ENCODE results near the gene ADAMTSL3.
A peak's percentile ranks its signal among the peaks of the same experiment; 100 is the strongest.
"Not testable (repeated sequence)": the region's sequence is repeated elsewhere in the genome, so short reads cannot be mapped to it uniquely, and the experiment has no call there.

The ADAMTSL3 gene

DNA sequence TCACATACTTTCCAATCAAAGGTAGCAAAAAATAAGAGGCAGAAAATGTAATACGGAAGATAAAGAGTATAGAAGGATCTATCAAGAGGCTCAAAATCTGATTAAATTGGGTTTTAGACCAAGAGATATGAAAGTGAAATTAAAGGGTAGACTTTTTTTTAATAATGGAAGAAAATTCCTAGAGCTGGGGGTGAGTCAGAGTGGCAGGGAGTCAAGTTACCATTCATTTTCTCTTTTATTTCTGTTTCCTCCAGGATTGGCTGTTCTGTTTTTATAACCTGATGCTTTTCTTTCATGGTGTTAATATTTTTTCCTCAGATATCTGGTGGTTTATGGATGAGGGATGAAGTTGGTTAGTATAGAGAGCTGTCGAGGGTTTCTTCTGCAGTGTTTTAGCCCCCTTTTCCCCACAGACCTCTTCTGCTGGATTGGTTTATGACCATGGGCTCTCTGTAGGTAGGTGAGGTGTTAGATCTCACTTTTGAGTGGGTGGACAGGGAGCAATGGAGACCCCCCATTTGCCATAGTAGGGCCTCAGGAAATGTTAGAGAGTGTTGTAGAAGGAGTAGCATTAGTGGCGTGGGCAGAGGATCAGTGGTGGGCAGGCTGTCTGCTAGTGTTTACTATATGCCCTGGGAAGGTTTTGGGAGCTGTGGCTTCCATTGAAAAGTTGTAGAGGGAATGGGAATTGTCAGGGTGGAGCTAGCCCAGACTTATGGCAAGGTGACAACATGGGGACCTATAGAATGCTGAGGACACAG lies 380.1 kb downstream of the ADAMTSL3 start:
- DNase-seq (ENCODE audit: low spot score) = no peak

DNA sequence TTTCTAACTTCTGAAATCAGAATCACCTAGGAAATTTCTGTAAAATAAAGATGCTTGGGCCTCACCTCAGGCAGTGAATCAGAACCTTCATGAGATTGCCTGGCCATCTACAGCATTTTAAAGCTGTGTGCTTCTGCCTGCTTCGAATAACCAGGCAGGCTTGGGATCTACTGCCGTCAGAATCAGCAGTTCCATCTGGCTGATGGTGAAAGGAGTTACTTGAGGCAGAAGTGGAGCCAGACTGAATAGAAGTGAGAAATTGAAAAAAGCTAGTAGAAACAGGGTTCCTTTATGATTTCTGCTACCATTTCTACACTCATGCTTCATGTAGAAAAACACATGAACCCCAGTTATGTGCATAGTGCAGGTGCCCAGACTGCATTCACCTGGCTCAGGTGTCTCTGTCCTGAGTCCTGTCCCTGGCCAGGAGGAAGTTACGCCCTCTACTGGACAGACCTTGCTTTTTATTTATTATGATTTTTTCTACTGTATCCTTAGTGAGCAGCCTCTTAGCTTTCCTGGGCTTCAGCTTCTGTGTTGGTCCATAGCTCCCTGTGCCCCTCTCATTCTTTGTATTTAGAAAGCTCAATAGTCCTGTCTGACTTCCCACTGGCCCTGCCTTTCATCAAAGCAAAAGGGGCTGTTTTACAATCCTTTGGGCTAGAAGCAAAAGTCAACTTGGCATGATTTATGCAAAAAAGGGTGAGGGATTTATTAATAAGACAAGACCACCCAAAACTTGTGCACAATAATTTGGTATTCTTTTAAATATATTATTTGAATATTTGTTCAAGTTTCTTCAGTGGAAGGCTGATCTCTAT lies 380.9 kb downstream of the ADAMTSL3 start:
- peak; percentile 55 for DNase-seq (ENCODE audit: low spot score)

DNA sequence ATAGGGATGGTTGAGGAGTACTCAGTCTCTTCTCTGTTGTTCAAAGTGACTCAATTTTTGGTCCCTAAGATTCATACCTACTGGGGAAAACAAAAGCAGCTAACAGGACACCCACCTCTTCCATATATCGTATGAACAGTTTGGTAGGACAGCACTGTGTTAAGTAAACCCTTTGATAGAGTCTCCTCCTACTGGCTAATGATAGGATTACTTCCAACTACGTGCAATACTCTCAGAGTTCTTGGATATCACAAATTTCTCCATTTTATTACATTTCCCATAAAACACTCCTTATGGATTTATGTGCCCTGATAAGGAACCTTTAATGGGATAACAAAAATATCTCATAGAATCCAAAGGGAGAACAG lies 381.5 kb downstream of the ADAMTSL3 start:
- DNase-seq (ENCODE audit: low spot score) = peak; percentile 48

- no peak for DNase-seq (ENCODE audit: low spot score)
These were observed 383.4 kb downstream of the ADAMTSL3 start for GRCh38 chr15:84037301-84037700.

DNA sequence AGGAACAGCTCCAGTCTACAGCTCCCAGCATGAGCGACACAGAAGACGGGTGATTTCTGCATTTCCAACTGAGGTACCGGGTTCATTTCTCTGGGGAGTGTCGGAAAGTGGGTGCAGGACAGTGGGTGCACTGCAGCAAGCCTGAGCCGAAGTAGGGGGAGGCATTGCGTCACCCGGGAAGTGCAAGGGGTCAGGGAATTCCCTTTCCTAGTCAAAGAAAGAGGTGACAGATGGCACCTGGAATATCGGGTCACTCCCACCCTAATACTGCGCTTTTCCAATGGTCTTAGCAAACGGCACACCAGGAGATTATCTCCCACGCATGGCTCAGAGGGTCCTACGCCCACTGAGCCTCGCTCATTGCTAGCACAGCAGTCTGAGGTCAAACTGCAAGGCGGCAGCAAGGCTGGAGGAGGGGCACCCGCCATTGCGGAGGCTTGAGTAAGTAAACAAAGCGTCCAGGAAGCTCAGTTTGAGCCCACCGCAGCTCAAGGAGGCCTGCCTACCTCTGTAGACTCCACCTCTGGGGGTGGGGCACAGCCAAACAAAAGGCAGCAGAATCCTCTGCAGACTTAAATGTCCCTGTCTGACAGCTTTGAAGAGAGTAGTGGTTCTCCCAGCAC lies 388.6 kb downstream of the ADAMTSL3 start:
- DNase-seq (ENCODE audit: low spot score) = not testable (repeated sequence)

DNA sequence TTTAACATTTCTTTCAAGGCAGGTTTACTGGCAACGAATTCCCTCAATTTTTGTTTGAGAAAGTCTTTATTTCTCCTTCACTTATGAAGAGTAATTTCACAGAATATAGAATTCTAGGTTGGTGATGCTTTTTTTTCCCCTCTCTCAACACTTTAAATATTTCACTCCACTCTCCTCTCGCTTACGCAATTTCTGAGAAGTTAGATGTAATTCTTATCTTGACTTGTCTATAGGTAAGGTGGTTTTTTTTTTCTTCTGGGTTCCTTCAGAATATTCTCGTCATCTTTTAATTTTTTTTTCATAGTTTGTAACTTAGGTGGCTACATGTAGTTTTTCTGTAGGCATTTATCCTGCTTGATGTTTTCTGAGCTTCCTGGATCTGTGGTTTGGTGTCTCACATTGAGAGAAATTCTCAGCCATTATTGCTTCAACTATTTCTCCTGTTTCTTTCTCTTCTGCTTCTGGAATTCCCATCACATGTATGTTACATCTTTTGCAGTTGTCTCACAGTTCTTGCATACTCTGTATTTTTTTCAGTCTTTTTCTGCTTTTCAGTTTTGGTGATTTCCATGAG lies 392.2 kb downstream of the ADAMTSL3 start:
- no peak for DNase-seq (ENCODE audit: low spot score)

- not testable (repeated sequence) for DNase-seq (ENCODE audit: low spot score)
These were observed 395.6 kb downstream of the ADAMTSL3 start for GRCh38 chr15:84049480-84049879.

- no peak for DNase-seq (ENCODE audit: low spot score)
These were observed 396.2 kb downstream of the ADAMTSL3 start for GRCh38 chr15:84050076-84050475.

- not testable (repeated sequence) for DNase-seq (ENCODE audit: low spot score)
These were observed 397.2 kb downstream of the ADAMTSL3 start for GRCh38 chr15:84051146-84051545.

- not testable (repeated sequence) for DNase-seq (ENCODE audit: low spot score)
These were observed 400.6 kb downstream of the ADAMTSL3 start for GRCh38 chr15:84054544-84054943.

DNA sequence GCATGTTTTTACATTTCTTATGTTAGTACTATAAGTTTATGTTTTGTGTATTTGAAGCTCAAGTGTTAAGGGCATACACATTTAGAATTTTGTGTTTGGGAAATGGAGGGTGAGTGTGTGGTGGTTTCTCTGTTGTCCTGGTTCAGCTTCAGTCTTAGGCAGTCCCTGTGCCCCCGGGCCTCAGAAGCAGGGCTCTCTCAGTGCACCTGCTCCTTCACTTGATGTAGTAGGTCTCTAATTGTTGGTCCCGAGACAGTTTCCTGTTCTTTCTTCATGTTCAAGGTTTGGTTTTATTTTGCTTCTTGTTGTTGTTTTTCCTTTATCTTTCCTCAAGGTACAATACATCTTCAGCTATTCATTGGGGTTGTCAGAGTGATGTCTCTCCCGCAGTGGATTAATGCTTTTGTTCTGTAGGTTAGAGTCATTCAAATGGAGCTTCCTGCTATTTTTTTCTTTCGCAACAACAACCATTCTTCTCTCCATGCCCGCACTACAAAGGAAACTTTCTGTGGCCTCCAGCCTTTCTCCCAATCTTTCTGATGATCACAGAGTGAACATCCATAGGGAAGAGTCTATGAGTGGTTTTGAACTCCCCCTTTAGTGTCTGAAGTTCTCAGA lies 403.9 kb downstream of the ADAMTSL3 start:
- DNase-seq (ENCODE audit: low spot score) = no peak

- not testable (repeated sequence) for DNase-seq (ENCODE audit: low spot score)
These were observed 409.8 kb downstream of the ADAMTSL3 start for GRCh38 chr15:84063674-84064073.

GRCh38 chr15:84068674-84069073 lies 414.8 kb downstream of the ADAMTSL3 start:
- DNase-seq (ENCODE audit: low spot score) = not testable (repeated sequence)

DNA sequence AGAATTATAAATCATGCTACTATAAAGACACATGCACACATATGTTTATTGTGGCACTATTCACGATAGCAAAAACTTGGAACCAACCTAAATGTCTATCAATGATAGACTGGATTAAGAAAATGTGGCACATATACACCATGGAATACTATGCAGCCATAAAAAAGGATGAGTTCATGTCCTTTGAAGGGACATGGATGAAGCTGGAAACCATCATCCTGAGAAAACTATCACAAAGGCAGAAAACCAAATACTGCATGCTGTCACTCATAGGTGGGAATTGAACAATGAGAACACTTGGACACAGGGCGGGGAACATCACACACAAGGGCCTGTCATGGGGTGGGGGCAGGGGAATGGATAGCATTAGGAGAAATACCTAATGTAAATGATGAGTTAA lies 424.1 kb downstream of the ADAMTSL3 start:
- DNase-seq (ENCODE audit: low spot score) = not testable (repeated sequence)

DNA sequence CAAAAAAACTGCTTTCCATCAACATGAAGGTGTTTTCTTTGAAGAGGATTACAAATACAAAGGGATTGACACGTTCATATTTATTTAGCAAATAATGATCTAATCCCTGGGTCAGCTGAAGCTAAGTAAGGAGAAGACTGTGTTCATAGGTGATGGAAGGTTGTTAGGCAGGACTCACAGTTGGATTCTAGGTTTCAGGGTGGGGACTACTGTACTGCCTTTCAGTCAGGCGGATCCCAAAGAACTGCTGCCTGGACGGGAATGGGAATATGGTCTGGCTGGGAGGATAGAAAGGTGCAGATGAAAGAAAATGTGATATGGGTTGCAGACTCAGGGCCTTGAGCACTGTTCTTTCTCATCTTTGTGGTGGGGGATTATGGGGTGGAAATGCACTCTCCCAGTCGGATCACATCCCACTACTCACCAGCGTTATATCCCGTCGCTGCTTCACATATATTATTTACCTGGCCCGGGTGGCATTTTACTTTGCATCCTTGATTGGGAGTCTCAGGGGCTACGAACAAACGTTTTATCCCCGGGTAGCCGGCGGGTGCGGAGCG lies 425.5 kb downstream of the ADAMTSL3 start:
- DNase-seq (ENCODE audit: low spot score) = not testable (repeated sequence)

- peak; percentile 72 for DNase-seq (ENCODE audit: low spot score)
These were observed 426.2 kb downstream of the ADAMTSL3 start for GRCh38 chr15:84079885-84080777.

- not testable (repeated sequence) for DNase-seq (ENCODE audit: low spot score)
These were observed 426.8 kb downstream of the ADAMTSL3 start for GRCh38 chr15:84080778-84081084.

DNA sequence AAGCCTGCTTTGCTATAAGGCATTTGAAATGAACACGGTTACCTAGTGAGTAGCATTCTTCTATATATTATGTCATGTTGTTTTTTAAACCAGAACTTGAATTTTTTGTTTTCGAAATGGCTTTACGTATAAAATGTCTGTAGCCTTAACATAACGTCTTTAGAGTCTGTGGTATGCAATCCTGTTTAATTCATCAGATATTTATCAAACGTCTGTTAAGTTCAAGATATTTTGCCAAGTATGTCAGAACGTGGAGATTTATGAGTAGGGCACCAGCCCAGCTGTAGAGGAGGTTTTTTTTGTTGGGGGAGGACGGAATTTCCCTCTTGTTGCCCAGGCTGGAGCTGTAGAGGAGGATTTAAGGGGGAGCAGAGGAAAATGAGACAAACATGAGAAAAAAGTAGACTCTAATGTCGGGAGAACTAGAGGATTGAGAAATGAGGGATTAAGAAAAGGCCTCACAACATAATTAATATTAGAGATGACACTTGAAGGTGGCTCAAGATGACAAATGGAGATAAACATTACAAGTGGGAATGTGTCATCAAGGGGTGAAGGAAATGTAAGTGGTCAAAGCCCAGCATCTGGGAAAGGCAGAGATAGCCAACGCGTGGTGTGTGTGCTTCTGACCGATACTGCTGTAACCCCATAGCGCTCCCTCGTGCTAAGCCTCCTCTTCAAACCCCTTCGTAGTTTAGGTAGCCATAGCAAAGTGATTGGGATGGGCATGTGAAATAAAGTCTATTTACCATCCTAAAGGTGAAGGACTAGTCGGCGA lies 427.7 kb downstream of the ADAMTSL3 start:
- DNase-seq (ENCODE audit: low spot score) = no peak

- no peak for DNase-seq (ENCODE audit: low spot score)
These were observed 428.8 kb downstream of the ADAMTSL3 start for GRCh38 chr15:84082739-84083138.

DNA sequence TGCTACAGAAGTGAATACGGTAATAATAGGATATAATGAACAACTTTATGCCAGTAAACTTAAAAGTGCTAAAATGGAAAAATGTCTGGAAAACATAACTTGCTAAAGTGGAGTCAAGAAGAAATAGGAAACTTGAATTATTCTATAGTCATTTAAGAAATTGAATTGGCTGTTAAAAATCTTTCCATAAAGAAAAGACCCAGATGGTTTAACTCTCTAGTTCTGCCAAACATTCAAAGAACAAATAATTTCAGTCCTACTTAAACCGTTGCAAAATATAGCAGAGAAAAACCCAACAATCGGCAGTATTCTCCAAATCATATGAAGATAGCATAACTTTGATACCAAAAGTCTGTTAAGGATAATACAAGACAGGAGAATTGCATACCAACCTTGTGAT lies 432.1 kb downstream of the ADAMTSL3 start:
- DNase-seq (ENCODE audit: low spot score) = not testable (repeated sequence)
